Ishikawa (cell line): ENCODE measurements around the gene TOMM6.

Experiments
- CEBPB ChIP-seq: IDR thresholded peaks from 2 replicates; pipeline ENCODE4 v1.6.1; 2012
- CREB1 ChIP-seq: IDR thresholded peaks from 2 replicates; pipeline ENCODE4 v1.6.1; 2012; ENCODE audit warnings: low read depth
- EGR1 ChIP-seq: IDR thresholded peaks from 2 replicates; pipeline ENCODE4 v1.6.1; 2012
- EP300 ChIP-seq: IDR thresholded peaks from 2 replicates; pipeline ENCODE4 v1.6.1; 2012; ENCODE audit warnings: borderline replicate concordance
- FOXM1 ChIP-seq: IDR thresholded peaks from 2 replicates; pipeline ENCODE4 v1.6.1; 2012; ENCODE audit warnings: low read depth, borderline replicate concordance
- MAX ChIP-seq: IDR thresholded peaks from 2 replicates; pipeline ENCODE4 v1.6.1; 2012
- RAD21 ChIP-seq: IDR thresholded peaks from 2 replicates; pipeline ENCODE4 v1.6.1; 2012; ENCODE audit warnings: low read depth
- REST ChIP-seq: IDR thresholded peaks from 2 replicates; pipeline ENCODE4 v1.6.1; 2012; ENCODE audit warnings: low read depth, mild to moderate bottlenecking
- TAF1 ChIP-seq: IDR thresholded peaks from 2 replicates; pipeline ENCODE4 v1.6.1; 2012; ENCODE audit warnings: low read depth, mild to moderate bottlenecking
- TCF12 ChIP-seq: IDR thresholded peaks from 2 replicates; pipeline ENCODE4 v1.6.1; 2012; ENCODE audit warnings: low read depth
- TEAD4 ChIP-seq: IDR thresholded peaks from 2 replicates; pipeline ENCODE4 v1.6.1; 2012
- USF1 ChIP-seq: IDR thresholded peaks from 2 replicates; pipeline ENCODE4 v1.6.1; 2012
- YY1 ChIP-seq: IDR thresholded peaks from 2 replicates; pipeline ENCODE4 v1.6.1; 2012; ENCODE audit warnings: low read depth

GRCh38 chr6:41801380-41801779 is 13.9 kb downstream of the TOMM6 start:
- TF ChIP-seq EP300 (no peak), EGR1 (no peak), TAF1 (no peak), CEBPB (no peak), TCF12 (no peak), USF1 (no peak), TEAD4 (no peak), MAX (no peak), FOXM1 (no peak), RAD21 (peak; percentile 51; the same call in 1 of the 2 replicates), CREB1 (no peak), REST (no peak), YY1 (no peak)
